Right atrium auricular region (tissue), 2 donors: ENCODE results near the gene TBC1D16. TPM values are rescaled to one million over a fixed set of nuclear protein-coding genes. Genes with fewer than 3 reads are reported as not detected.

Experiments
- DNase-seq: peaks from one replicate; pipeline ENCODE4 v3.0.0-alpha.2; 2019; ENCODE audit warnings: low spot score
- H3K27ac ChIP-seq, 2 donors: fragments of 200-600 bp; sonication (generic); 1 replicate in 1 of 2; 2 replicates in 1 of 2; pipeline ENCODE4 v1.5.1; 2016 to 2019
- H3K27me3 ChIP-seq, 2 donors: fragments of 200-600 bp; sonication (generic); one replicate each; pipeline versions ENCODE4 v1.5.1 to v1.6.0; 2017 to 2019
- H3K36me3 ChIP-seq: fragments of 200-600 bp; sonication (generic); one replicate; pipeline ENCODE4 v1.5.1; 2016
- H3K4me1 ChIP-seq, 2 donors: fragments of 200-600 bp; sonication (generic); one replicate each; pipeline versions ENCODE4 v1.5.1 to v1.6.0; 2017 to 2019
- H3K4me3 ChIP-seq, 2 donors: fragments of 200-600 bp; sonication (generic); 1 replicate in 1 of 2; 2 replicates in 1 of 2; pipeline ENCODE4 v1.5.1; 2017 to 2019; ENCODE audit warnings: mild to moderate bottlenecking in 1 of 2, moderate library complexity in 1 of 2
- H3K9me3 ChIP-seq, 2 donors: fragments of 200-600 bp; sonication (generic); one replicate each; pipeline ENCODE4 v1.5.1; 2019
- CTCF ChIP-seq, 2 donors: fragments of 200-600 bp; sonication (generic); IDR thresholded peaks; one replicate each; pipeline ENCODE4 v1.5.1; 2019; ENCODE audit warnings: antibody characterized with exemption in 2 of 2
- total RNA-seq, 2 donors: library from RNA; depleted of rRNA; stranded (reverse); fragments of >200 nt; gene quantifications; one replicate each; pipeline ENCODE4 v1.1.0, GENCODE V29; 2016

Gene TBC1D16
- total RNA-seq, 2 donors from 2014 or later = 9.8 to 19.4 TPM

- Histone ChIP-seq H3K36me3 (no peaks in the 10 kb centered on the region), H3K4me1 (peaks cover 0 to 48% of the 10 kb centered on the region in 2 donors), H3K27ac (peak overlapping the region; percentile 41 to 46), H3K9me3 (no peaks in the 10 kb centered on the region), H3K27me3 (no peaks in the 10 kb centered on the region), H3K4me3 (no peak overlapping the region)
- TF ChIP-seq CTCF (IDR thresholded peaks at IDR 0.05) = no peak
- DNase-seq = peak; percentile 95
Measured at GRCh38 chr17:80029258-80029974, 6.3 kb downstream of the TBC1D16 start.

- Histone ChIP-seq H3K4me3 (no peak overlapping the region), H3K27me3 (no peaks in the 10 kb centered on the region)
- TF ChIP-seq CTCF (IDR thresholded peaks at IDR 0.05) = no peak
Measured at GRCh38 chr17:80028030-80028429, 7.6 kb downstream of the TBC1D16 start.

GRCh38 chr17:80027043-80027435 is 8.6 kb downstream of the TBC1D16 start:
- Histone ChIP-seq H3K27ac (no peak overlapping the region), H3K4me3 (no peak overlapping the region), H3K9me3 (no peaks in the 10 kb centered on the region), H3K36me3 (no peaks in the 10 kb centered on the region), H3K4me1 (peaks cover 0 to 56% of the 10 kb centered on the region in 2 donors), H3K27me3 (no peaks in the 10 kb centered on the region)
- TF ChIP-seq CTCF (IDR thresholded peaks at IDR 0.05) = no peak
- DNase-seq = no peak

More at GRCh38 chr17:80028030-80028429, 7.6 kb downstream of the TBC1D16 start:
- no peaks in the 10 kb centered on the region for H3K36me3 ChIP-seq
- DNase-seq = no peak
- H3K4me1 ChIP-seq = peaks cover 0 to 56% of the 10 kb centered on the region in 2 donors
- H3K27ac ChIP-seq = peak overlapping the region; percentile 41 to 82
- no peaks in the 10 kb centered on the region for H3K9me3 ChIP-seq

GRCh38 chr17:80026359-80027042 is 9.2 kb downstream of the TBC1D16 start:
- Histone ChIP-seq H3K27ac (no peak overlapping the region), H3K4me3 (no peak overlapping the region), H3K36me3 (no peaks in the 10 kb centered on the region), H3K9me3 (no peaks in the 10 kb centered on the region), H3K27me3 (no peaks in the 10 kb centered on the region), H3K4me1 (peaks cover 0 to 56% of the 10 kb centered on the region in 2 donors)
- no peak for TF ChIP-seq CTCF (IDR thresholded peaks at IDR 0.05)
- no peak for DNase-seq

GRCh38 chr17:80025796-80026195 is 9.9 kb downstream of the TBC1D16 start:
- no peak for TF ChIP-seq CTCF (IDR thresholded peaks at IDR 0.05)
- no peaks in the 10 kb centered on the region for H3K9me3 ChIP-seq
- no peak overlapping the region for H3K4me3 ChIP-seq
- H3K27me3 ChIP-seq = no peaks in the 10 kb centered on the region
- DNase-seq = no peak
- H3K27ac ChIP-seq = no peak overlapping the region
- H3K4me1 ChIP-seq = peaks cover 0 to 55% of the 10 kb centered on the region in 2 donors
- no peaks in the 10 kb centered on the region for H3K36me3 ChIP-seq
